ENCODE results near the gene DUSP18.
"Not testable (repeated sequence)": the region's sequence is repeated elsewhere in the genome, so short reads cannot be mapped to it uniquely, and the experiment has no call there.

The DUSP18 gene

DNA sequence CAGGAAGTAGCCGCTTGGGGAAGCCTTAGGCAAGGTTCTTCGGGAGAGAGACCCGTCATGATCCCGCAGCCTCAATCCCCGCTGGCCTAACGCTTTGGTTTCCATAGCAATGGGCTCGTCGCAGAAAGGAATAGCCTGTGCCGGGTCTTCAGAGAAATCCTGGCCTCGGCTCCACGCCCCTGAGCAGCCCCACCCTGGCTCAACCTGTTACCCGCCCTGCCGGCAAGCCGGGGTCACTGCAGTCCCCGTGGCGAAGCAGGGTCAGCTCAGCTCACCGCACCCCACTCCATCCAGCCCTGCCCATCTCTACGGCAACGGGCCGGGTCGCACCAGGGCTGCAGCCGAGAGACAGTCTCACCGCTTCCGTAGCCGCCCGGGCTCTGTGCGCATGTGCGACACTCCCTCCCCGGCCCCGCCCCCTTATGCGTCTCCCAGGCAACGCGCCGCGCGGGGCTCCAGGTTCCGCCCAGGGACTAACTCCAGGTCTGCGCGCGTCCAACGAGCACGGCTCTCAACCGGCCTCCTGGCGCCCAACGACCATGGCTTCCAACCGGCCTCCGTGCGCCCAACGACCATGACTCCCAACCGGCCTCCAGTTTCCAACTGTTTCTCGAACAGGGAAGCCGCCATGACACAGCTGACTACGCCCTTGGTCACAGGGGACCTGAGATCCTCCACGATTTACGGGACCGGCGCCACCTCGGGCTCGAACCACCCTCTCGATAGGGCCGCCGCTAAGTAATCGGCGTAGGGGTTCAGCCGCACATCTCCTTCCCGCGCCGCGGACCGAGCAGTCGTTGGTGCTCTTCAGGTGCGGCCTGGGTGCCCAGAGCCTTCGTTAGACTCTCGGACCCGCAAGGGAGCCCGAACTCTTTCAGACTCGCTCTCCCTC lies at the start of gene DUSP18:
DUSP18 (minus strand) TSS at position 382 of the 892 bp plus-strand sequence. CDS start 3,872 bp downstream, outside the sequence.
- DNase-seq, result peak; percentile 88

DNA sequence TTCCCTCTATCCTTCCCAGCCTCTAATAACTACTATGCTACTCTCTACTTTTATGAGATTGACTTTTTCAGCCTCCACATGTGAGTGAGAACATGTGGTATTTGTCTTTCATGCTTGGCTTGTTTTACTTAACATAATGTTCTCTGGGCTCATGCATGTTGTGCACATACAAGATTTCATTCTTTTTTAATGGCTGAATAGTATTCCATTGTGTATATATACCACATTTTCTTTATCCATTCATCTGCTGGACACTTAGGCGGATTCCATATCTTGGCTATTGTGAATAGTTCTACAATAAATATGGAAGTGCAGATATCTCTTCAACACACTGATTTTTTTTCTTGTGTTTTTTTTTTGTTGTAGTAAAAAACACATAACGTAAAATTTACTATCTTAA lies 46.4 kb upstream of the DUSP18 start:
- no peak for DNase-seq

DNA sequence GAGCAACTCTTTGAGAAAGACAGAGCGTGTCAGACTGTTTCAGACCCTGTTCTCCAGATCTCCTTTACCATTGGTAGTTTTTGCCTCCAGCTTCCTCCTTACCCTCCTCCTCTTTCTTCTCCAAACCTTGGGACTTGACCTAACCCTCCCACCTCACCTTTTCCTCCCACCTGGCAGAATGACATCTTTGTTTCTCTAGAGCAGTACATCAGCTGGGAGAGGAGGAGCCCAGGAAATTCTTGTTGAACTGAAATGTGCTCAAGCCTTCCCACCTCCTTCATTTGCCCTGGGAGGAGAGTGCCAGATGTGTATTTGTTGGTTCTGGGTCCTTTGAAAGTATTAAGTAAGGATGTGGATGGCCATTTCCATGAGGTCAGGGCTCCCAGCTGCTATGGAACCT lies 44.4 kb upstream of the DUSP18 start:
- no peak for DNase-seq

DNA sequence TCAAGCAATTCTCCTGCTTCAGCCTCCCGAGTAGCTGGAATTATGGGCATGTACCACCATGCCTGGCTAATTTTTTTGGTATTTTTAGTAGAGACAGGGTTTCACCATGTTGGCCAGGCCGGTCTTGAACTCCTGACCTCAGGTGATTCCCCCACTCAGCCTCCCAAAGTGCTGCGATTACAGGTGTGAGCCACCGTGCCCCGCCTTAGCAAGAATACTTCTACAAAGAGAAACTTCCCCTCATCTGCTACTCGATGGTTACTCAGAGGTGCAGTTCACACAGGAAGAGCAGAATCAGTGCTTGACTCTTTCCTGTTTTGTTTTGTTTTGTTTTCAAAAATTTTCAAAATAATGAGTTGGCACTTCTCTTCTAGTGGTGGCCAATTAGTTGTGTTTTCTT lies 42.3 kb upstream of the DUSP18 start:
- DNase-seq, result not testable (repeated sequence)

DNA sequence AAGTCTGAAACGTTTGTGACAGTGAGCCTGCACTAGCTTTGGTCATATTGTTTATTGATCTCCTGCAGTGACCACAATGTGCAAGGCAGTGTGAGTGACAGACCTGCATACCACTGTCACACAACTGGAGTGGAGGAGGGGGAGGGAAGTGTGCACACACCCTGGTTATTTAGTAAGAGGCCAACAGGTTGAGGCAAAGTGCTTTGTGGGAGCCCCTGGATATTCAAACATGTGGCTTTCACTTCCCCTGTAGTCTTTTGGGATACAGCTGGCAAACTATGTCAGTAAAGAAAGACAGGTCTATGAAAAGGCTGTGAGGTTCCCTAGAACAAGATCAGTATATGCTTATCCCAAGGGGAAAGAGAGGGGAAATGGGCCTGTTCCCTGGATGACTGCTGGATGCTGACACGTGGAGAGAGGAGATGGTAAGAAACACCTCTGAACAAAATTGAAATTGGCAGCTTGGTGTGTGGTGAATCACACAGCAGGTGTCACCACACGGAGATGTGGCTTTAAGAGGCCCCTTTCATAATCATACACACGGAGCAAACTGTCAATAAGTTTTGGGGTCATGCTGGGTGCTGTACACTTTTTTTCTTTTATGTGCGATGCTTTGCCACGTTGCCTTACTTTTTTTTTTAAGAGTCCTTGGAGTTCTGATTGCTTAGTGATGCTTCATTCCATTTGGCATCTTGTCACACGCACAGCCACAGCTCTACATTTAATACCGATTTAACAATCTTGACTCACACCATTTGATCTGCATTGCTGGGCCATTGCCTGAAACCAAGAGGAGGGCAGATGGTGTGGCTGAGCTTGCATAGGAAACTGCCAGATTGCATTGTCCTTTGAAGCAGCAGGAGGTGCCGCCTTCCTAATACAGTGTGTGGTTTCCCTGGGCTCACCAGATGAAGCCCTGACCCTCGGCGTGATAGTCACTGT lies 38.3 kb upstream of the DUSP18 start:
- DNase-seq, result peak; percentile 85

DNA sequence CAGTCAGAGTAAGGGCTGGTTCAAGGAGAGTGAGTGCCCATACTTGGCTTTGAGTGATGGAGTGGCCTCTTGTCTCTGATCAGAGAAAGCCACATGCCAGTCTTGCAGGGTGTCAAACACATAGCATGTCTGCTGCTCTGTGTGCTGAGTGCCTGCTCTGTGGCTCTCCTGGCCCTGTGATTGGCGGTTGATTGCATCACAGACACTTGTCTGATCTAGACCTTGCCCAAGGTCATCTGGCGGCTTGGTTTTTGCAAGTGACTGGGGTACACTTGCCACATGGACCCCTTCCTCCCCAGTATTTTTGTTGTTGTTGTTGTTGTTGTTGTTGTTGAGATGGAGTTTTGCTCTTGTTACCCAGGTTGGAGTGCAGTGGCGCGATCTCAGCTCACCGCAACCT lies 37.3 kb upstream of the DUSP18 start:
- DNase-seq, result no peak

DNA sequence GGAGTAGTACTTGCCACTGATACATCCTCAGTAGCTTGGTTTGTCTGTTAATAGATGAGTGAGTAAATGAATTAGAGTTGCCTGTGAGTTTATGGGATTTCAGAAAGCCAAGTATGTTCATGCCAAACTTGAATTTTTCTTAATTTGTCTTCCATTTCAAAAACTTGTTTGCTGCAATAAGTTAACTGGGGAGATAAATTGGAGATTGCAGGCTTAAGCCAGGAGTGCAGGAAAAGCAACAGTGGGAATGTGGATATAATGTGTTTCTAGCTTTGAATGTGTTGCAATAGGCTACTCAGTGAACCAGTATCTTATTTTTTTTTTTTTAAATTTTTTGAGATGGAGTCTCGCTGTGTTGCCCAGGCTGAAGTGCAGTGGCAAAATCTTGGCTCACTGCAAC lies 35.2 kb upstream of the DUSP18 start:
- DNase-seq, result no peak

DNA sequence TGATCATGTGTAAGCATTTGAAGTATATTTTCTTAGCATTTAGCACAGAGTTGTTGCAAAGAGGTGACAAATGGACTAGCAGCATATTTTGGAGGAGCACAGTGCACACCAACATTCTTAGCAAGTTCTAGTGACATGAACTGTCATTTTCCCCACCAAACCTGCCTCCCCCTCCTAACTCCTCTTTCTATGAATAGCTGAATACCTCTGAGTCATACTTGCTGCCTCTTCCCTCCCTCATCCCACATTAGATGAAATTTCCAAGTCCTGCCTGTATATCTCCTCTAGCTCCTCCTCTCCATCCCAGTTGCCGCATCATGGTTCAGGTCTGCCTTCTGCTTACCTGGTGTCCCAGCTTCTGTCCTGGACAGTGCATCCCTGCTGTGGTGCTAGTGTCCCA lies 34.2 kb upstream of the DUSP18 start:
- peak; percentile 50 for DNase-seq

DNA sequence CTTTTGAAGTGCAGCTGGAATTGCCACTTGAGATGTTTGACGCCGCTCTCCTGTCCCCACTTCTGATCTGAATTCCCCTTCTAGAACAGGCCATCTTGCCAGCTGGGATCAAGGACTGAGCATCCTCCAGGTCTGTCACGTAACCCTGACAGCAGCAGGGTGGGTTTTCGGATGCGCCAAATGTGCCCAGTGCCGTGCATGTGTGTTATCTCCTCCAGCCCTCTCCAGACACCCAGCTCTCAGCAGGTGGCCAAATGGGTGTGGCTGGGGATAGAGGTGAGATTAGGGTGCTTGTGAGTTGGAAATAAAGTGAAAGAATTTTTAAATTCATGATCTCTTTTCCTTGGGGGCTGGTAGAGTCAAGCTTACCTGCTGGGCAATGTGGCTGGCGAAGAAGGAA lies 30.3 kb upstream of the DUSP18 start:
- no peak for DNase-seq

DNA sequence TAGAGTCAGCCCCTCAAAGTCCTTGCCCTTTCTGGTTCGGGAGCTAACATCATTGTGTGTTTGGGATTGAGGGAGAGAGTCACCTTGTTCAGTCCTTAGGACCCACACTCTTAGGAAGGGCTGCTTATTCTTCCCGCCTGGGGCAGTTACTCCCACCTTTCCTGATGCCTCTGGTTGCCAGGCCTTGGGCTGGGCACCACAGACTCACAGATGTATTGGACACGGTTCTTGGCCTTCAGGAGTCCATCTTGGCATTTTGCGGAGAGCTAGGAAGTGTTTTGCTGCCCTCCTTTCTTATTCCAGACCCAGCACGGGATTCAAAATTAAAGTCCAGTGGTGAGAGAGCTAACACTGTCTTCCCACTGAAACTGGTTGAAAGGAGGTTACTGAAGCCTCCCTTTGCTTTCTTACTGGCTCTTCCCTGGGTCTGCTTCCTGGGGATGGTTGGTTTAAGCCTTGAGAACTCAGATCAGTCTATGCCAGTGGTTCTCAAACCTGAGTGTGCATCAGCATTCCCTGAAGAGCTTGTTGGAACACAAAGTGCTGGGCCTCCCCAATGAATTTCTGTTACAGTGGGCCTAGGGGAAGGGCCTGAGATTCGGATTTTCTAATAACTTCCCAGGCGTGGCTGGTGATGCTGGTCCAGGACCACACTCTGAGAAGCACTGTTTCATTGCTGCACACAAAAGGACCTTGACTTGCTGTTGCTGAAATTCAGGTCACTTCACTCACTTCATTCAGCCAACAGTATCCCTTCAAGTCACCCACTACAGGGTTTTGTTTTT lies 28.4 kb upstream of the DUSP18 start:
- no peak for DNase-seq

DNA sequence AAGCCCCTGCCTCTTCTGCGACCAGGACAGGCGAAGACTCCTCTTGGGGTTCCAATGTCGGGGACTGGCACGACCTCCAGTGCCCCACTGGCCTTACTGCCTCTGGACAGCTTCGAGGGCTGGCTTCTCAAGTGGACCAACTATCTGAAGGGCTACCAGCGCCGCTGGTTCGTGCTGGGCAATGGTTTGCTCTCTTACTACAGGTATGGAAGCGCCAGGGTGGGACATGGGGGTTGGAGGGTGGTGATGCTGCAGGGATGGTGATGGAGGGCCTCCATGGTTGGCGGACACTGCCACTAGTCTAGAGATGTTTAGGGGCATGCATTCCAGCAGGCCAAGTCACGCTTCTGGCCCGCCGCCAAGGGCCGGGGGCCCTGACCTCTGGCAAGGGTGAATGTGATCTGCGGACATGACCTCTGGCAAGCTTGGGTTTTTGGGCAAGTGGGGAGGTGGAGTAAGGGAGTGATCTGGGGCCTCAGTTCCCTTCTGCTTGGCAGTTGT lies 27.7 kb upstream of the DUSP18 start:
- no peak for DNase-seq

DNA sequence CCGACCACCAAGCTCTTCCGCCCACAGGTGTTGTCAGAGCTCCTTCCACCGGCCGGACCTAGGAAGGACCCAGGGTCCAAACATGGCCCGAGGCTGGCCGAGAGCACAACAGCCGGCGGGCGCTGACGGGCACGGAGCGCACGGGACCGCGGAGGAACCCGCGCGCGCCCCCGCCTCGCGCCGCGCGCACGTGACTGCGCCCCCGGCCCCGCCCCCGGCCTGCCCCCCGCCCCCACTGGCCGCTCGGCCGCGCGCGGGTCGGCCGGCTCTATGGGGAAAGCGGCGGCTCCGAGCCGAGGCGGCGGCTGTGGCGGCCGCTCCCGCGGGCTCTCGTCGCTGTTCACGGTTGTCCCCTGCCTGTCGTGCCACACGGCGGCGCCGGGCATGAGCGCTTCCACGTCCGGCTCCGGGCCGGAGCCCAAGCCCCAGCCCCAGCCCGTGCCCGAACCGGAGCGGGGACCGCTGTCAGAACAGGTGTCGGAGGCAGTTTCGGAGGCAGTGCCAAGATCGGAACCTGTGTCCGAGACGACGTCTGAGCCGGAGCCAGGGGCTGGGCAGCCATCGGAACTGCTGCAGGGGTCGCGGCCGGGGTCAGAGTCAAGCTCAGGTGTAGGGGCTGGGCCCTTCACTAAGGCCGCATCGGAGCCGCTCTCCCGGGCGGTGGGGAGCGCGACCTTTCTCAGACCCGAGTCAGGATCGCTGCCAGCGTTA lies 27.1 kb upstream of the DUSP18 start, which contains the start of gene OSBP2:
OSBP2 (plus strand) TSS at position 235 of the 711 bp plus-strand sequence; CDS start at position 271, 36 bp downstream.
- DNase-seq, result peak; percentile 11

DNA sequence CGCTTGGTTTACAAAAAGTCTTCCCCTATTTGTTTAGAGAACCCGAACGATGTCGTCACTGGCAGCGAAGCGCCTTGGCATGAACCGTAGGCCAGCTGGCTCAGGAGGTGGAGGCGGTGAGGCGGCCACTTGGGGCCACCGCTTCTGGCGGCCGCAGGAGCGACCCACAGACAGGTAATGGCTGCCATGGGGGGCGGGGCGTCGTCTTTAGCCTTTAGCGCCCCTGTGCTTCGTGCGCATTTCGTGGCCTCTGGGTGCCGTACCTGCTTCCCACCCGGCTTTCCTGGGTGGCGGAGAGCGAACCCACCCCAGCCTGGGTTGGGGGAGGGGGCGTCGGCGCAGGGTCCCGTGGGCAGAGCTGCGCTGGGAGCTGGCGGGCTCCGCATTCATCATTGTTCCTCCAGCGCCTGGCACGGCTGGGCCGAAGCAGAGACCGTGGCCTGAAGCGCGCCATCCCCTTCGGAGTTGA lies 26.5 kb upstream of the DUSP18 start:
- peak; percentile 6 for DNase-seq

DNA sequence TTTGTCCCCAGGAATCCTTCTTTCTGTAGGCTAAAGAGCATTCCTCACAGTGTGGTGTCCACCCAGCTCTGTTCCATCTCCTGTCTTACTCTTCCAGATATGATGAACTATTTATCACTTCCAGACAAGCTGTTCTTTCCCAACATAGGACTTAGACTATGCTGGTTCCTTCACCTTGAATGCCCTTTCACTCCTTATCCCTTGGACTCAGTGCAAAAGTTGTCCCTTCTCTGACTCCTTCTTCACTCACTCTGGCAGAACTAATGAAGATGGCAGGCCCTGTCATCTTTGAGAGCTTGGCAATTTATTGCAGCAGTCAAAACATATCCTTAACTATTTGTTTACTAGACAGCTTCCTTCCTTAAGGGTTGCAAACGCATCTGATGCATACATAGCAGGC lies 23.5 kb upstream of the DUSP18 start:
- no peak for DNase-seq

DNA sequence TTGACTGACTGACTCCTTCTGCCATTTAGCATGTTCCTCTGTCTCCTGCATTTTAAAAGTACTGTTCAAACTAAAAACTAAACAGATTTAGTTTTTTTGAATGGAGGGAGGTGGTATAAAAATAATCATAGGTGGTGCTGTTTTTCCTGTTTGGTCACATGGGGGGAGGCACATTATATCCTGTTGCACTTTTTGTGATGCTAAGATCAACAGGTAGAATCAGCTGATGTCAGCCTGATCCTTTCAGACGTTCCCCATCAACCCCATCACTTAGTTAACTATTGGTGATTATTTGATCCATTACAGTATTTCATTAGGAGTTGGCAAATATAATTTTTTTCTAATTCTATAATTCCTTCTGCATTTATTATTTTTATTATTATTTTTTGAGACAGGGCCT lies 21.9 kb upstream of the DUSP18 start:
- DNase-seq, result no peak

DNA sequence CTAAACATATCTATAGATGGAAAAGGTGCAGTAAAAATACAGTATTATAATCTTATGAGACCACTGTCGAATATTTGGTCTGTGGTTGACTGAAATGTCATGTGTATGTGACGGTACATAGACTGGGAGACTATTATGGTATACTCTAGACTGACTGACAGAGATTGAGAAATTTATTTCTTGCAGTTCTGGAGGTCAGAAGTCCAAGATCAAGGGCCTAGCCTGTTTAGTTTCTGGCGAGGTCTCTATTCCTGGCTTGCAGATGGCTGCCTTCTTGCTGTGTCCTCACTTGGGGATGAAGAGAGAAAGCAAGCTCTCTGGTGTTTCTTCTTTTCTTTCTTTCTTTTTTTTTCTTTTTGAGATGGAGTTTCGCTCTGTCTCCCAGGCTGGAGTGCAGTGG lies 19.7 kb upstream of the DUSP18 start:
- DNase-seq, result no peak

DNA sequence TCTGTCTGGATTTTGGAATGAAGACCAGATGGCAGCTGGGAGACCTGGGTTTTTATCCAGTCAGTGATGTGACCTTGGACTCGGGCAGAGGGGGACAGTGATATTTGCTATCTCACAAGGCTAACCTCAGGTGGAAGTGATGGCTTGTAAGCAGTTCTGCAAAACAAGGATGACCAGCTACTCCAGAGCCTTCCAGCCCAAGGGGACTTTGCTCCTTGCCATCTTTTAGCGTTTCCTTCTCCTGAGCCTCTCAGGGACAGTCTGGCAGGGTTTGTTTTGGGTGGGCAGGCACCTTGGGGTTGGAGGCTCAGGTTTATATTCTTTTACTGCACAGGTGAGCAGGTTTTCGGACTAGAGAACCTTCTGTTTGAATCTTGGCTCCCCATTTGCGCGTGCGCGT lies 17.5 kb upstream of the DUSP18 start:
- no peak for DNase-seq

DNA sequence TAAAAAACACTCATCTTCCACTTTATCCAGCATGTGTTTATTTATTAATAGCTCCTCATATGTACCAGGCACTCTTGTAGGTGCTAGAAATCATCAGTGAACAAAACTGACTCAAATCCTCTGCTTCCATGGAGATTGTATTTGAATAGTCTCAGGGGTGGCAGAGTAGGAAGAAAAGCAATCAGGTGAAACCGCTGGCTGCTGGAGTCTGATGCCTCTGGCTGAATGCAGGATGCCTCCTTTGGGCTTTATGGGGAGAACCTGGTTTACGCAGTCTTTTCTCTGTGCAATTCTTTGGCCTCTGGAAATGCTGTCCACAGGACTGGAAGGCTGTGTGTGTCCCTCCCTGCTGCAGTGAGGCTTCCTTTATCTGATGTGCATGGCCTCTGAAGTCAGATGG lies 14.2 kb upstream of the DUSP18 start:
- DNase-seq, result no peak

DNA sequence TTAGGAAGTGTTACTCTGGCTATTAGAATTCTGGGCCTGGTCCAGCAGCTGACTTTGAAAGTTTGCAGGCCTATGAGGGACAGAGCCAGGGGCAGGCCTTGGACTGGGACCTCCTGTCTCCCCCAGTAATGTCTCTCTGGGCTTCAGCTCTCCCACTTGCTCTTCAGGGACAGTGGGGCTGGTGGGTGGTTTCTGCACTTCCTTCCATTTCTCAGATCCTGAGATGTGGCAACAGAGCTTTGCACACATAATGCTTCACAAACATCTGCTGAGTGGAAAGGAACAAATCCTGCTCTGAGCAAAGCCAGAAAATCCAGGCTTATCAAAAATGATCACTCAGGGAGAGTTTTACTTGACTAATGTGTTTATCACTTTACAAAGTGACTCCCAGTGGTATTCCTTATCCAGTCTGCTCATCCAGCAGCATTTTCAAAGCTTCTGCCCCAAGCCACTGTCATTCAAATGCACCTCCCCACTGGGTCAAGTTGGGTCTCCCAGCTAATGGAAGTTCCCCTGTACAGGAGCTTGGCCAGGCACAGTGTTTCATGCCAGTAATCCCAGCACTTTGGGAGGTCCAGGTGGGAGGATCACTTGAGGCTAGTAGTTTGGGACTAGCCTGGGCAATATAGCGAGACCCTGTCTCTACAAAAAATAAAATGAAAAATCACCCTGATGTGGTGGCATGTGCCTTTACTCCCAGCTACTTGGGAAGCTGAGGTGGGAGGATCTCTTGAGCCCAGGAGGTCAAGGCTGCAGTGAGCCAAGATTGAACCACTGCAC lies 13.5 kb upstream of the DUSP18 start:
- DNase-seq, result no peak

DNA sequence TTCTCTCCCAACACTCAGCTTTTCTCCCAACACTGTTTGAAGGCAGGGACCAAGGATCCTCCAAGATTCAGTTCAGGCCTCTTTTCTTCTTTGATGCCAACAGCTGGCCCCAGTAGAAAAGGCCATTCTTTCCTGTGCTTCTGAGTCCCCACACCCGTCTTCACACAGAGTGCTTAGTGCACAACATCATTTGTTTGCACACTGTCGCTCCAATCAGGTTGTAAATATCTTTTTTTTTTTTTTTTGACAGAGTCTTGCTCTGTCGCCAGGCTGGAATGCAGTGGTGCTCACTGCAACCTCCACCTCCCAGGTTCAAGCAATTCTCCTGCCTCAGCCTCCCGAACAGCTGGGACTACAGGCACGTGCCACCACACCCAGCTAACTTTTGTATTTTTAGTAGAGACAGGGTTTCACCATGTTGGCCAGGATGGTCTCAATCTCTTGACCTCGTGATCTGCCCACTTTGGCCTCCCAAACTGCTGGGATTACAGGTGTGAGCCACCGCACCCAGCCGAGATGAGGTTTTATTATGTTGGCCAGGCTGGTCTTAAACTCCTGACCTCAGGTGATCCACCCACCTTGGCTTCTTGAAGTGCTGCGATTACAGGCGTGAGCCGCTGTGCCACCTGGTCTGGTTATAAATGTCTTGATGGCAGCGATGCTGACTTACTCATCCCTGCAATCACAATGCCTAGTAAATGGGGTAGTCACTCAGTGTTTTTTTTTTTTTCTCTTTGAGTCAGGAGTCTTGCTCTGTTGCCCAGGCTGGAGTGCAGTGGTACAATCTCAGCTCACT lies 12.4 kb upstream of the DUSP18 start:
- not testable (repeated sequence) for DNase-seq

Measured in fibroblast of skin of right quadriceps (primary cell).